H9 (cell line): ENCODE results near the gene CC2D2A. TPM values are rescaled to one million over a fixed set of nuclear protein-coding genes. Genes with fewer than 3 reads are reported as not detected.

ENCODE experiments used
- DNase-seq: peaks from one replicate; pipeline ENCODE4 v3.0.0-alpha.2; 2017
- H2AFZ ChIP-seq: one replicate; pipeline ENCODE4 v1.6.1; 2013; ENCODE audit warnings: mild to moderate bottlenecking, low read length, control low read depth, moderate library complexity
- H2AK5ac ChIP-seq: 2 replicates; pipeline ENCODE4 v1.6.1; 2013; ENCODE audit warnings: low read length, control low read depth, mixed read lengths; ENCODE audit not compliant: insufficient read length
- H2BK120ac ChIP-seq: one replicate; pipeline ENCODE4 v1.6.1; 2013; ENCODE audit warnings: low read depth, mild to moderate bottlenecking, low read length, control low read depth, inconsistent platforms; ENCODE audit not compliant: poor library complexity, severe bottlenecking
- H2BK12ac ChIP-seq: 2 replicates; pipeline ENCODE4 v1.6.1; 2013; ENCODE audit warnings: low read length, control low read depth, mixed read lengths, low read depth; ENCODE audit not compliant: insufficient read length
- H2BK15ac ChIP-seq: 2 replicates; pipeline ENCODE4 v1.6.1; 2013; ENCODE audit warnings: low read depth, low read length, control low read depth
- H2BK20ac ChIP-seq: one replicate; pipeline ENCODE4 v1.6.1; 2013; ENCODE audit warnings: low read depth, mild to moderate bottlenecking, low read length, control low read depth, inconsistent platforms; ENCODE audit not compliant: poor library complexity, severe bottlenecking
- H2BK5ac ChIP-seq: 2 replicates; pipeline ENCODE4 v1.6.1; 2013; ENCODE audit warnings: low read length, control low read depth, mixed read lengths; ENCODE audit not compliant: insufficient read length
- H3K14ac ChIP-seq: 2 replicates; pipeline ENCODE4 v1.6.1; 2013; ENCODE audit warnings: low read length, control low read depth; ENCODE audit not compliant: insufficient read depth
- H3K18ac ChIP-seq: 2 replicates; pipeline ENCODE4 v1.6.1; 2013; ENCODE audit warnings: low read depth, mild to moderate bottlenecking, mixed read lengths, low read length, control low read depth; ENCODE audit not compliant: insufficient read length
- H3K23ac ChIP-seq: 2 replicates; pipeline ENCODE4 v1.6.1; 2013; ENCODE audit warnings: low read length, control low read depth, mixed read lengths, low read depth; ENCODE audit not compliant: insufficient read length
- H3K23me2 ChIP-seq: 2 replicates; pipeline ENCODE4 v1.6.1; 2013; ENCODE audit warnings: low read depth, mild to moderate bottlenecking, mixed read lengths, low read length, control low read depth; ENCODE audit not compliant: insufficient read length, poor library complexity, severe bottlenecking
- H3K27ac ChIP-seq: 2 replicates; pipeline ENCODE4 v1.5.1; 2013; ENCODE audit warnings: low read length, control low read depth, mixed read lengths, low read depth; ENCODE audit not compliant: insufficient read length
- H3K27me3 ChIP-seq: 2 replicates; pipeline ENCODE4 v1.6.1; 2013; ENCODE audit warnings: low read length, control low read depth, inconsistent platforms; ENCODE audit not compliant: insufficient read depth
- H3K4ac ChIP-seq: 2 replicates; pipeline ENCODE4 v1.6.1; 2013; ENCODE audit warnings: low read depth, mild to moderate bottlenecking, control low read depth, inconsistent platforms, low read length, moderate library complexity
- H3K4me1 ChIP-seq: 2 replicates; pipeline ENCODE4 v1.6.1; 2013; ENCODE audit warnings: low read length, control low read depth, inconsistent platforms; ENCODE audit not compliant: insufficient read depth
- H3K4me2 ChIP-seq: 2 replicates; pipeline ENCODE4 v1.6.1; 2013; ENCODE audit warnings: low read length, control low read depth, mixed read lengths; ENCODE audit not compliant: insufficient read length, insufficient read depth
- H3K56ac ChIP-seq: 2 replicates; pipeline ENCODE4 v1.6.1; 2013; ENCODE audit warnings: low read depth, mild to moderate bottlenecking, mixed read lengths, low read length, control low read depth; ENCODE audit not compliant: insufficient read length
- H3K79me1 ChIP-seq: 2 replicates; pipeline ENCODE4 v1.6.1; 2013; ENCODE audit warnings: low read depth, mild to moderate bottlenecking, moderate library complexity, low read length, control low read depth, inconsistent platforms; ENCODE audit not compliant: insufficient read depth, poor library complexity, severe bottlenecking
- H3K79me2 ChIP-seq: 2 replicates; pipeline ENCODE4 v1.6.1; 2013; ENCODE audit warnings: low read length, control low read depth, inconsistent platforms; ENCODE audit not compliant: insufficient read depth
- H3K9ac ChIP-seq: 2 replicates; pipeline ENCODE4 v1.6.1; 2013; ENCODE audit warnings: low read length, control low read depth, mixed read lengths; ENCODE audit not compliant: insufficient read length; ENCODE audit errors: extremely low read depth
- H3K9me3 ChIP-seq: one replicate; pipeline ENCODE4 v1.6.1; 2013; ENCODE audit warnings: low read depth, low read length, inconsistent platforms; ENCODE audit not compliant: control insufficient read depth
- H3T11ph ChIP-seq: one replicate; pipeline ENCODE4 v1.6.1; 2013; ENCODE audit warnings: mild to moderate bottlenecking, low read length, control low read depth, inconsistent platforms
- H4K20me1 ChIP-seq: one replicate; pipeline ENCODE4 v1.6.1; 2013; ENCODE audit not compliant: control insufficient read depth, insufficient read length, insufficient read depth
- H4K5ac ChIP-seq: 2 replicates; pipeline ENCODE4 v1.6.1; 2013; ENCODE audit warnings: low read depth, mild to moderate bottlenecking, mixed read lengths, low read length, control low read depth; ENCODE audit not compliant: insufficient read length
- H4K8ac ChIP-seq: replicated peaks from 2 replicates; pipeline ENCODE4 v1.6.1; 2013; ENCODE audit warnings: low read length, control low read depth, mixed read lengths, low read depth; ENCODE audit not compliant: insufficient read length
- H4K91ac ChIP-seq: 2 replicates; pipeline ENCODE4 v1.6.1; 2013; ENCODE audit warnings: low read depth, mild to moderate bottlenecking, moderate library complexity, mixed read lengths, low read length, control low read depth; ENCODE audit not compliant: insufficient read length
- H3K27ac Mint-ChIP-seq, 3 experiments: 2 replicates in 2 of 3; 3 replicates in 1 of 3; pipeline ENCODE4 v1.8.0; 2020 to 2021; ENCODE audit warnings: mixed read lengths in 3 of 3, mild to moderate bottlenecking in 1 of 3, moderate library complexity in 1 of 3
- H3K27me3 Mint-ChIP-seq: 2 replicates; pipeline ENCODE4 v1.8.0; 2021; ENCODE audit warnings: low read depth, mild to moderate bottlenecking, moderate library complexity, mixed read lengths
- H3K36me3 Mint-ChIP-seq, 3 experiments: 2 replicates in 2 of 3; 3 replicates in 1 of 3; pipeline ENCODE4 v1.8.0; 2020 to 2021; ENCODE audit warnings: low read depth in 3 of 3, mixed read lengths in 3 of 3; ENCODE audit not compliant: insufficient read depth in 1 of 3
- H3K4me1 Mint-ChIP-seq, 2 experiments: 2 replicates each; pipeline ENCODE4 v1.8.0; 2020; ENCODE audit warnings: mixed read lengths in 2 of 2
- H3K4me3 Mint-ChIP-seq, 2 experiments: 2 replicates in 1 of 2; 3 replicates in 1 of 2; pipeline ENCODE4 v1.8.0; 2020 to 2021; ENCODE audit warnings: mild to moderate bottlenecking in 2 of 2, mixed read lengths in 2 of 2, moderate library complexity in 1 of 2
- H3K9me3 Mint-ChIP-seq, 2 experiments: 2 replicates in 1 of 2; 3 replicates in 1 of 2; pipeline ENCODE4 v1.8.0; 2020; ENCODE audit warnings: mild to moderate bottlenecking in 2 of 2, mixed read lengths in 2 of 2, moderate library complexity in 1 of 2
- CTCF ChIP-seq: fragments of 200-600 bp; sonication (generic); conservative IDR thresholded peaks from 3 replicates; pipeline ENCODE4 v1.8.0; 2021; ENCODE audit warnings: antibody characterized with exemption, mild to moderate bottlenecking
- WGBS: extraction: QIAGEN DNeasy Blood & Tissue Kit; methylation state at CpG from one replicate; pipeline ENCODE4 v1.1.7; 2013; ENCODE audit warnings: missing lambda C conversion rate, low lambda C conversion rate, mixed read lengths; ENCODE audit not compliant: insufficient read length; ENCODE audit errors: extremely low coverage; 5-methylcytosine and 5-hydroxymethylcytosine counted together
- total RNA-seq: library from RNA; stranded (reverse); gene quantifications from 2 replicates; pipeline ENCODE4 v1.2.1, GENCODE V29; 2021

The CC2D2A gene
- total RNA-seq, 1 experiment from 2014 or later = 10.4 TPM

GRCh38 chr4:15479089-15479912 is 9.6 kb downstream of the CC2D2A start:
- H3K4me2 ChIP-seq = peak overlapping the region; percentile 85
- peak overlapping the region; percentile 95 for H2AFZ ChIP-seq
- Mint-ChIP-seq H3K4me1 (peaks cover 20 to 21% of the 10 kb centered on the region in 2 experiments), H3K9me3 (no peaks in the 10 kb centered on the region), H3K27me3 (no peaks in the 10 kb centered on the region), H3K4me3 (peak overlapping the region; percentile 76 to 85), H3K27ac (peak overlapping the region; percentile 96 to 99 (median 98)), H3K36me3 (peaks cover 6 to 16% (median 15%) of the 10 kb centered on the region in 3 experiments; a peak in 6 of 7 replicates)
- no peak overlapping the region for H2BK15ac ChIP-seq
- no peaks in the 10 kb centered on the region for H4K20me1 ChIP-seq
- H4K5ac ChIP-seq = peak overlapping the region; percentile 53
- no peaks in the 10 kb centered on the region for H3K9me3 ChIP-seq
- peak overlapping the region; percentile 98 for H3K14ac ChIP-seq
- no peak overlapping the region for H2AK5ac ChIP-seq
- no peaks in the 10 kb centered on the region for H3K4me1 ChIP-seq
- H3K23ac ChIP-seq = no peak overlapping the region
- peak overlapping the region; percentile 95 for H3T11ph ChIP-seq
- no peak overlapping the region for H4K91ac ChIP-seq
- peak; percentile 83 for TF ChIP-seq CTCF
- no peak overlapping the region; the same call in 1 of the 2 replicates for H3K4ac ChIP-seq
- no peaks in the 10 kb centered on the region for H3K27me3 ChIP-seq
- peak overlapping the region; percentile 96 for H3K18ac ChIP-seq
- peaks cover 7% of the 10 kb centered on the region for H3K23me2 ChIP-seq
- WGBS = no CpG with 5 or more reads among the region's 11 CpGs
- H3K27ac ChIP-seq = peak overlapping the region; percentile 80
- DNase-seq = peak; percentile 86
- no peaks in the 10 kb centered on the region for H3K79me2 ChIP-seq
- no peak overlapping the region for H2BK120ac ChIP-seq
- peak overlapping the region; percentile 53 for H3K56ac ChIP-seq
- H2BK5ac ChIP-seq = peak overlapping the region; percentile 59
- H4K8ac ChIP-seq = peak overlapping the region; percentile 89
- H3K9ac ChIP-seq = peak overlapping the region; percentile 91
- no peak overlapping the region for H2BK12ac ChIP-seq
- H3K79me1 ChIP-seq = no peaks in the 10 kb centered on the region
- H2BK20ac ChIP-seq = no peak overlapping the region
